ENCODE data around the gene PSMC3IP.

The PSMC3IP gene

GRCh38 chr17:42603318-42603717 is 25.8 kb upstream of the PSMC3IP start:
- H3K4me3 ChIP-seq (ENCODE audit: low read depth, low read length): no peak overlapping the region
- DNase-seq (ENCODE audit: low read depth): no peak
- TF ChIP-seq CTCF (IDR thresholded peaks at IDR 0.05; ENCODE audit: control insufficient read depth, extremely low read depth, insufficient read depth): no peak

GRCh38 chr17:42598905-42599304 is 21.4 kb upstream of the PSMC3IP start:
- DNase-seq (ENCODE audit: low read depth): no peak
- H3K4me3 ChIP-seq (ENCODE audit: low read depth, low read length): no peak overlapping the region
- TF ChIP-seq CTCF (IDR thresholded peaks at IDR 0.05; ENCODE audit: control insufficient read depth, extremely low read depth, insufficient read depth): no peak

- no peak for TF ChIP-seq CTCF (IDR thresholded peaks at IDR 0.05; ENCODE audit: control insufficient read depth, extremely low read depth, insufficient read depth)
- DNase-seq (ENCODE audit: low read depth): no peak
- no peak overlapping the region for H3K4me3 ChIP-seq (ENCODE audit: low read depth, low read length)
Measured at GRCh38 chr17:42596386-42596785, 18.9 kb upstream of the PSMC3IP start.

GRCh38 chr17:42591411-42591810 is 13.9 kb upstream of the PSMC3IP start:
- H3K4me3 ChIP-seq (ENCODE audit: low read depth, low read length): no peak overlapping the region
- no peak for DNase-seq (ENCODE audit: low read depth)
- no peak for TF ChIP-seq CTCF (IDR thresholded peaks at IDR 0.05; ENCODE audit: control insufficient read depth, extremely low read depth, insufficient read depth)

GRCh38 chr17:42590886-42591285 is 13.4 kb upstream of the PSMC3IP start:
- DNase-seq (ENCODE audit: low read depth): no peak
- H3K4me3 ChIP-seq (ENCODE audit: low read depth, low read length): no peak overlapping the region
- no peak for TF ChIP-seq CTCF (IDR thresholded peaks at IDR 0.05; ENCODE audit: control insufficient read depth, extremely low read depth, insufficient read depth)

- H3K4me3 ChIP-seq (ENCODE audit: low read depth, low read length): no peak overlapping the region
- no peak for DNase-seq (ENCODE audit: low read depth)
- no peak for TF ChIP-seq CTCF (IDR thresholded peaks at IDR 0.05; ENCODE audit: control insufficient read depth, extremely low read depth, insufficient read depth)
Measured at GRCh38 chr17:42586514-42587230, 9.1 kb upstream of the PSMC3IP start.

GRCh38 chr17:42585353-42585752 is 7.8 kb upstream of the PSMC3IP start:
- H3K4me3 ChIP-seq (ENCODE audit: low read depth, low read length): no peak overlapping the region
- TF ChIP-seq CTCF (IDR thresholded peaks at IDR 0.05; ENCODE audit: control insufficient read depth, extremely low read depth, insufficient read depth): no peak
- no peak for DNase-seq (ENCODE audit: low read depth)
